B cell (primary cell): ENCODE results near the gene STX10. TPM values are rescaled to one million over a fixed set of nuclear protein-coding genes. Genes with fewer than 3 reads are reported as not detected.

Source experiments
- ATAC-seq: fragments of 200-7000 bp; cut with Tn5 transposase; one replicate; pipeline ENCODE4 v1.10.0; 2021; ENCODE audit warnings: low read depth, mild to moderate bottlenecking, moderate number of reproducible peaks, moderate library complexity
- CTCF ChIA-PET: fragments of 350-600 bp; sonication (Branson Sonifier 250); formaldehyde crosslinking; loops from one replicate; lab custom pipeline; 2021; ENCODE audit warnings: antibody characterized with exemption, inconsistent platforms; lab: Charles Lee
- POLR2A ChIA-PET: fragments of 350-600 bp; sonication (Branson Sonifier 250); formaldehyde crosslinking; loops from one replicate; lab custom pipeline; 2021; ENCODE audit warnings: antibody characterized with exemption; lab: Charles Lee
- DNase-seq: peaks from one replicate; pipeline ENCODE4 v3.0.0; 2013
- H2AFZ ChIP-seq: 2 replicates; pipeline ENCODE4 v1.6.1; 2012; ENCODE audit warnings: mild to moderate bottlenecking, low read depth, low read length; ENCODE audit not compliant: insufficient read depth, poor library complexity, severe bottlenecking
- H3K27ac ChIP-seq, 2 donors: 1 replicate in 1 of 2; 2 replicates in 1 of 2; pipeline ENCODE4 v1.5.1; 2012 to 2013; ENCODE audit warnings: low read length in 2 of 2, mild to moderate bottlenecking in 2 of 2, moderate library complexity in 1 of 2
- H3K27me3 ChIP-seq, 4 experiments: fragments of 200-600 bp in 1 of 4; sonication (generic) in 1 of 4; replicated peaks in 1 of 4; 1 replicate in 2 of 4; 2 replicates in 2 of 4; pipeline versions ENCODE4 v1.6.1 to v1.7.0; 2013 to 2016; ENCODE audit warnings: low read length in 3 of 4, mild to moderate bottlenecking in 2 of 4, mixed read lengths in 1 of 4, moderate library complexity in 1 of 4; ENCODE audit not compliant: insufficient read depth in 4 of 4, control insufficient read depth in 3 of 4; ENCODE audit errors: control extremely low read depth in 1 of 4
- H3K36me3 ChIP-seq, 2 experiments: replicated peaks in 1 of 2; 1 replicate in 1 of 2; 2 replicates in 1 of 2; pipeline versions ENCODE4 v1.6.1 to v1.7.1; 2013; ENCODE audit warnings: low read length in 1 of 2; ENCODE audit not compliant: insufficient read depth in 2 of 2, control insufficient read depth in 1 of 2; ENCODE audit errors: control extremely low read depth in 1 of 2, extremely low read depth in 1 of 2
- H3K4me1 ChIP-seq, 2 donors: fragments of 200-600 bp in 1 of 2; sonication (generic) in 1 of 2; 1 replicate in 1 of 2; 2 replicates in 1 of 2; pipeline versions ENCODE4 v1.5.1 to v1.6.1; 2013 to 2017; ENCODE audit warnings: low read length in 2 of 2; ENCODE audit not compliant: control insufficient read depth in 2 of 2, insufficient read depth in 2 of 2
- H3K4me2 ChIP-seq: replicated peaks from 2 replicates; pipeline ENCODE3; 2012; ENCODE audit warnings: mild to moderate bottlenecking, low read depth, low read length; ENCODE audit not compliant: poor library complexity, severe bottlenecking
- H3K4me3 ChIP-seq, 5 experiments: fragments of 200-600 bp in 1 of 5; sonication (generic) in 1 of 5; 1 replicate in 3 of 5; 2 replicates in 2 of 5; pipeline versions ENCODE4 v1.5.1 to v1.7.0; 2011 to 2016; ENCODE audit warnings: low read length in 4 of 5, mild to moderate bottlenecking in 4 of 5, low read depth in 2 of 5, control low read depth in 1 of 5, moderate library complexity in 1 of 5; ENCODE audit not compliant: insufficient read depth in 1 of 5; ENCODE audit errors: control extremely low read depth in 1 of 5, extremely low read depth in 1 of 5
- H3K79me2 ChIP-seq: fragments of 200-600 bp; sonication (generic); one replicate; pipeline ENCODE4 v1.6.0; 2016; ENCODE audit warnings: low read length; ENCODE audit not compliant: control insufficient read depth, insufficient read depth
- H3K9ac ChIP-seq: fragments of 200-600 bp; sonication (generic); 2 replicates; pipeline ENCODE4 v1.6.1; 2017; ENCODE audit warnings: mild to moderate bottlenecking, low read length, moderate library complexity
- H3K9me3 ChIP-seq, 3 donors: one replicate each; pipeline versions ENCODE4 v1.6.1 to v1.7.1; 2013; ENCODE audit warnings: low read length in 2 of 3; ENCODE audit not compliant: control insufficient read depth in 2 of 3, insufficient read depth in 1 of 3; ENCODE audit errors: control extremely low read depth in 1 of 3
- H4K20me1 ChIP-seq: 2 replicates; pipeline ENCODE4 v1.6.0; 2012; ENCODE audit warnings: mild to moderate bottlenecking, low read length; ENCODE audit not compliant: insufficient read depth, control insufficient read depth, poor library complexity, severe bottlenecking
- H3K27ac Mint-ChIP-seq: one replicate; pipeline ENCODE4 v1.8.0; 2021; ENCODE audit warnings: mixed read lengths
- H3K27me3 Mint-ChIP-seq: one replicate; pipeline ENCODE4 v1.8.0; 2021; ENCODE audit warnings: mixed read lengths
- H3K4me1 Mint-ChIP-seq: one replicate; pipeline ENCODE4 v1.8.0; 2021; ENCODE audit warnings: mixed read lengths
- H3K4me3 Mint-ChIP-seq: one replicate; pipeline ENCODE4 v1.8.0; 2021; ENCODE audit warnings: mixed read lengths
- H3K9me3 Mint-ChIP-seq: one replicate; pipeline ENCODE4 v1.8.0; 2022; ENCODE audit warnings: mixed read lengths; ENCODE audit not compliant: insufficient read depth
- EZH2 ChIP-seq: IDR thresholded peaks from 2 replicates; pipeline ENCODE4 v1.6.1; 2012; ENCODE audit warnings: borderline replicate concordance, low read depth, mild to moderate bottlenecking, moderate library complexity, low read length; ENCODE audit not compliant: insufficient read depth, poor library complexity, severe bottlenecking
- WGBS: methylation state at CpG from one replicate; pipeline ENCODE4 v1.1.5; 2013; ENCODE audit warnings: missing lambda C conversion rate; ENCODE audit not compliant: insufficient coverage; 5-methylcytosine and 5-hydroxymethylcytosine counted together
- intact Hi-C: fragments of 100-400 bp; cut with micrococcal nuclease; formaldehyde crosslinking; loops from one replicate; pipeline ENCODE4 v1.10.0; 2022
- polyA plus RNA-seq: library from polyadenylated mRNA; depleted of rRNA; stranded (reverse); fragments of >200 nt; gene quantifications from 2 replicates; pipeline ENCODE4 v1.2.3, GENCODE V29; 2012
- total RNA-seq, 2 donors: library from RNA; stranded (reverse); fragments of 120-200 nt in 1 of 2; gene quantifications; 1 replicate in 1 of 2; 2 replicates in 1 of 2; pipeline versions ENCODE4 v1.2.3 to v1.2.4, GENCODE V29; 2013 to 2022
- TF ChIP-seq, protein P1 (sequence below): fragments of 200-600 bp; IDR thresholded peaks from one replicate; pipeline ENCODE4 v1.8.0; 2022; ENCODE audit warnings: antibody characterized with exemption, mild to moderate bottlenecking

STX10 gene
- total and polyA plus RNA-seq, 2 donors (not counting 1 experiment from before 2014, with no cell fraction given), result 59.0 to 147 TPM

DNA sequence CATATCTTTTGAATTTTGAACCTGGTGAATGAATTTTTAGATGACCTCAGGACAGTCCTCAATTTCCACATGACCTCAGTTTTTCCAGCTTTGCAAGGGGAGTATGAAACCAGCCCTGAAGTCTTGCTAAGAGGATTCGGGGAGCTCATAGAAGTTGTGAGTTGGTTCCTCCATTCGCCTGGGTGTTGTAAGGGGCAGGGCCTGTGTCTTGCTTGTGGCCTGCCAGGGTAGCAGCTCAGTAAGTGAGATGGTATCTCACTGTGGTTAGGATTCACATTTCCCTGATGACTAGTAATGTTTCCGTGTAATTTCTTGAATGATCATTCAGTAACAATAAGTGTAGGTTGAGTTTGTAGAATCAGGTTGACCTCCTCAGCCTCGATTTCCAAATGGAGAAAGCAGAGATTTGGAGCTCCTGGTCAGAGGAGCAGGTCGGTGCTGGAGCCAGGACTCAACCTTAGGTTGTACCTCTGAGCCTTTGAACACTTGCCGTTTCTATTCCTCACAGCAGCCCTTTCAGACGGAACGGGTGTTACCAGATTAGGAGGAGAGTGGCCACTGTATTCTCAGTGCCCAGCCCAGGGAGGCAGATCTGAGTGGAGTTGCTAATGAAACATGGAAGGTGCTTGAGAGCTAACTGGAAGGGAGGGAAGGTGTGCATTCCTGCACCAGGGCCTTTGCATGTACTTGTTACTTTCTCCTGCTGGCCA lies 17.5 kb downstream of the STX10 start:
- Histone ChIP-seq H4K20me1 (peaks cover 14% of the 10 kb centered on the region), H3K4me3 (no peak overlapping the region), H3K79me2 (peaks cover 84% of the 10 kb centered on the region), H3K4me2 (no peak overlapping the region), H3K36me3 (peaks cover 0 to 15% of the 10 kb centered on the region in 2 experiments), H3K27me3 (no peaks in the 10 kb centered on the region), H2AFZ (no peak overlapping the region), H3K27ac (no peak overlapping the region), H3K4me1 (no peaks in the 10 kb centered on the region), H3K9ac (no peak overlapping the region), H3K9me3 (no peaks in the 10 kb centered on the region)
- 83% methylated on average over 7 of the region's 8 CpGs for WGBS
- no peak for TF ChIP-seq EZH2
- TF ChIP-seq, protein P1, sequence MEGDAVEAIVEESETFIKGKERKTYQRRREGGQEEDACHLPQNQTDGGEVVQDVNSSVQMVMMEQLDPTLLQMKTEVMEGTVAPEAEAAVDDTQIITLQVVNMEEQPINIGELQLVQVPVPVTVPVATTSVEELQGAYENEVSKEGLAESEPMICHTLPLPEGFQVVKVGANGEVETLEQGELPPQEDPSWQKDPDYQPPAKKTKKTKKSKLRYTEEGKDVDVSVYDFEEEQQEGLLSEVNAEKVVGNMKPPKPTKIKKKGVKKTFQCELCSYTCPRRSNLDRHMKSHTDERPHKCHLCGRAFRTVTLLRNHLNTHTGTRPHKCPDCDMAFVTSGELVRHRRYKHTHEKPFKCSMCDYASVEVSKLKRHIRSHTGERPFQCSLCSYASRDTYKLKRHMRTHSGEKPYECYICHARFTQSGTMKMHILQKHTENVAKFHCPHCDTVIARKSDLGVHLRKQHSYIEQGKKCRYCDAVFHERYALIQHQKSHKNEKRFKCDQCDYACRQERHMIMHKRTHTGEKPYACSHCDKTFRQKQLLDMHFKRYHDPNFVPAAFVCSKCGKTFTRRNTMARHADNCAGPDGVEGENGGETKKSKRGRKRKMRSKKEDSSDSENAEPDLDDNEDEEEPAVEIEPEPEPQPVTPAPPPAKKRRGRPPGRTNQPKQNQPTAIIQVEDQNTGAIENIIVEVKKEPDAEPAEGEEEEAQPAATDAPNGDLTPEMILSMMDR, result no peak
- peak overlapping the region; percentile 67 for H3K27ac Mint-ChIP-seq
- peaks cover 12% of the 10 kb centered on the region for H3K4me1 Mint-ChIP-seq
- intact Hi-C loops, result no loop called here
- POLR2A ChIA-PET, result interaction anchor here (0.6 to 0.9 kb wide), 3 partner anchors 14 to 242 kb away, joined by 3 to 5 read pairs (median 3); partner anchors contain the start of gene GCDH
- H3K4me3 Mint-ChIP-seq, result no peak overlapping the region
- CTCF ChIA-PET, result interaction anchor here (1.0 to 1.1 kb wide), 2 partner anchors 12 to 39 kb away, joined by 3 read pairs; no protein-coding TSS in a partner anchor
- no peaks in the 10 kb centered on the region for H3K9me3 Mint-ChIP-seq
- no peaks in the 10 kb centered on the region for H3K27me3 Mint-ChIP-seq
- ATAC-seq, result no peak
- no peak for DNase-seq

DNA sequence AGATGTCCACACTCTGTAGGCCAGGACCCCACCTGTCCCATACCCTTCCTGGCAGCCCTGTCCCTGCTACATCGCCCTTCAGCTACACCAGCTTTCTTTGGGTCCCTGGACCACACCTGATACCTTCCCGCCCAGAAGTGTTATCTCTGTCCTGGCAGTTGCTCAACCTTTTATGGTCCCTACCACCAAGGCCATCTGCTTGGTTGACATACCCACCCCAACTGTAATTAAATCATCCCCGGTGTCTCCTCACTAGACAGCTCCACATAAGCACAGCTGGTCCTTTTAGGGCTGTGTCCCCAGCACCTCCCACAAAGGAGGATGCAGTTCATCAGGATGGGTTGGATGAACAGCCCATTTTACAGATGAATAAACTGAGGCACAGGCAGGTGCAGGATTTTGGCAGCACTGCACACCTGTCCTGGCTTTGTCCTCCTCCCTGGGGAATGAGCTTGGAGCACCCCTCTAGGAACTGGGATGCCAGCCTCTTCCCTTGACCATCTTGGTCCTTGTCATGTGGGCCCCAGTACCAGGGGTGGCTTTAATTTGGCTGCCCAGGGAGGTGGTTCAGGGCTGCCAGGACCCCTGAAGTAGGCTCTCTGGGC lies 19.2 kb downstream of the STX10 start:
- Histone ChIP-seq H3K4me3 (no peak overlapping the region), H3K9ac (no peak overlapping the region), H3K4me2 (no peak overlapping the region), H3K36me3 (peaks cover 0 to 9% of the 10 kb centered on the region in 2 experiments), H3K9me3 (no peaks in the 10 kb centered on the region), H3K27ac (no peak overlapping the region), H3K27me3 (no peaks in the 10 kb centered on the region), H4K20me1 (peaks cover 14% of the 10 kb centered on the region), H2AFZ (no peak overlapping the region), H3K4me1 (no peaks in the 10 kb centered on the region), H3K79me2 (peaks cover 89% of the 10 kb centered on the region)
- ATAC-seq (no peak), DNase-seq (no peak)
- peaks cover 12% of the 10 kb centered on the region for H3K4me1 Mint-ChIP-seq
- no peak overlapping the region for H3K4me3 Mint-ChIP-seq
- TF ChIP-seq EZH2, result no peak
- TF ChIP-seq, protein P1, result no peak
- H3K27me3 Mint-ChIP-seq, result no peaks in the 10 kb centered on the region
- ChIA-PET POLR2A (no interaction called here), CTCF (interaction anchor here (0.8 kb wide), 1 partner anchor 65 kb away, joined by 4 read pairs; no protein-coding TSS in a partner anchor)
- H3K9me3 Mint-ChIP-seq, result no peaks in the 10 kb centered on the region
- H3K27ac Mint-ChIP-seq, result no peak overlapping the region
- intact Hi-C loops, result no loop called here
- WGBS, result 97% methylated on average over 3 of the region's 3 CpGs
